Transverse colon (tissue), 3 donors: ENCODE results near the gene CPNE7.

ENCODE experiments used
- EP300 ChIP-seq: sonication (generic); formaldehyde crosslinking; IDR thresholded peaks from one replicate; pipeline ENCODE4 v1.6.1; 2017; ENCODE audit warnings: antibody characterized with exemption, low read depth
- POLR2A ChIP-seq: fragments of 450-650 bp; IDR thresholded peaks from one replicate; pipeline ENCODE4 v1.6.1; 2016; ENCODE audit warnings: antibody characterized with exemption, mild to moderate bottlenecking, moderate library complexity
- TF ChIP-seq, protein P1 (sequence below), 5 experiments: fragments of 200-600 bp in 3 of 5; fragments of 450-650 bp in 2 of 5; sonication (generic) in 3 of 5; IDR thresholded peaks; 1 replicate in 2 of 5; 2 replicates in 3 of 5; pipeline ENCODE4 v1.5.1; 2016 to 2017; ENCODE audit warnings: antibody characterized with exemption in 5 of 5, inconsistent platforms in 3 of 5, mild to moderate bottlenecking in 2 of 5, moderate library complexity in 1 of 5

DNA sequence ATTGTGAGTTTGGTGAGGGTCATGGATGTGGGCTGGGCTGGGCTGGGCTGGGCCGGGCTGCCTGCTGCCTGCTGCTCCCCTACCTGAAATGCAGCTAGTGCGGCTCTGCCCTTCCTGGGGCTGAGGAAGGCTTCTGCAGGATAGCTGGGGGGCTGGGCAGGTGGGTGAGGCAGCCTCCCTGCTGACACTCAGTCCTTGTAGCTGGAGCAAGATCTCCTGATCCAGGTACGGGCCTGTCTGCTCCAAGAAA lies 10.4 kb upstream of the CPNE7 start:
- TF ChIP-seq, protein P1, sequence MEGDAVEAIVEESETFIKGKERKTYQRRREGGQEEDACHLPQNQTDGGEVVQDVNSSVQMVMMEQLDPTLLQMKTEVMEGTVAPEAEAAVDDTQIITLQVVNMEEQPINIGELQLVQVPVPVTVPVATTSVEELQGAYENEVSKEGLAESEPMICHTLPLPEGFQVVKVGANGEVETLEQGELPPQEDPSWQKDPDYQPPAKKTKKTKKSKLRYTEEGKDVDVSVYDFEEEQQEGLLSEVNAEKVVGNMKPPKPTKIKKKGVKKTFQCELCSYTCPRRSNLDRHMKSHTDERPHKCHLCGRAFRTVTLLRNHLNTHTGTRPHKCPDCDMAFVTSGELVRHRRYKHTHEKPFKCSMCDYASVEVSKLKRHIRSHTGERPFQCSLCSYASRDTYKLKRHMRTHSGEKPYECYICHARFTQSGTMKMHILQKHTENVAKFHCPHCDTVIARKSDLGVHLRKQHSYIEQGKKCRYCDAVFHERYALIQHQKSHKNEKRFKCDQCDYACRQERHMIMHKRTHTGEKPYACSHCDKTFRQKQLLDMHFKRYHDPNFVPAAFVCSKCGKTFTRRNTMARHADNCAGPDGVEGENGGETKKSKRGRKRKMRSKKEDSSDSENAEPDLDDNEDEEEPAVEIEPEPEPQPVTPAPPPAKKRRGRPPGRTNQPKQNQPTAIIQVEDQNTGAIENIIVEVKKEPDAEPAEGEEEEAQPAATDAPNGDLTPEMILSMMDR (IDR thresholded peaks at IDR 0.05): no peak
- no peak for TF ChIP-seq POLR2A
- TF ChIP-seq EP300: no peak
